Nephron progenitor cell (in vitro differentiated cells): ENCODE data around the gene AMZ2.
"Not testable (repeated sequence)": the region's sequence is repeated elsewhere in the genome, so short reads cannot be mapped to it uniquely, and the experiment has no call there.

ENCODE experiments used
- DNase-seq: peaks from one replicate; pipeline ENCODE4 v3.0.0; 2021
- H3K27ac Mint-ChIP-seq: 2 replicates; pipeline ENCODE4 v1.8.0; 2021; ENCODE audit warnings: mild to moderate bottlenecking, moderate library complexity, mixed read lengths
- H3K27me3 Mint-ChIP-seq: 2 replicates; pipeline ENCODE4 v1.8.0; 2021; ENCODE audit warnings: mild to moderate bottlenecking, low read depth, mixed read lengths; ENCODE audit not compliant: poor library complexity
- H3K36me3 Mint-ChIP-seq: 2 replicates; pipeline ENCODE4 v1.8.0; 2021; ENCODE audit warnings: low read depth, mixed read lengths
- H3K4me1 Mint-ChIP-seq: 2 replicates; pipeline ENCODE4 v1.8.0; 2021; ENCODE audit warnings: mixed read lengths
- H3K4me3 Mint-ChIP-seq: 2 replicates; pipeline ENCODE4 v1.8.0; 2021; ENCODE audit warnings: mild to moderate bottlenecking, moderate library complexity, mixed read lengths
- H3K9me3 Mint-ChIP-seq: 2 replicates; pipeline ENCODE4 v1.8.0; 2021; ENCODE audit warnings: mild to moderate bottlenecking, moderate library complexity, mixed read lengths
- CTCF ChIP-seq: fragments of 200-600 bp; sonication (generic); IDR thresholded peaks from 2 replicates; pipeline ENCODE4 v1.5.0; 2021; ENCODE audit warnings: antibody characterized with exemption

The AMZ2 gene

GRCh38 chr17:68248891-68249290 is 1.0 kb downstream of the AMZ2 start:
- H3K9me3 Mint-ChIP-seq = no peaks in the 10 kb centered on the region
- H3K4me3 Mint-ChIP-seq = peak overlapping the region; percentile 88
- no peak for DNase-seq
- TF ChIP-seq CTCF = no peak
- H3K27me3 Mint-ChIP-seq = no peaks in the 10 kb centered on the region
- H3K27ac Mint-ChIP-seq = no peak overlapping the region
- H3K4me1 Mint-ChIP-seq = peaks cover 17% of the 10 kb centered on the region
- H3K36me3 Mint-ChIP-seq = peaks cover 24% of the 10 kb centered on the region

- peaks cover 29% of the 10 kb centered on the region for H3K36me3 Mint-ChIP-seq
- peak overlapping the region; percentile 88 for H3K4me3 Mint-ChIP-seq
- no peaks in the 10 kb centered on the region for H3K9me3 Mint-ChIP-seq
- H3K4me1 Mint-ChIP-seq = peaks cover 17% of the 10 kb centered on the region
- DNase-seq = no peak
- no peak for TF ChIP-seq CTCF
- H3K27ac Mint-ChIP-seq = no peak overlapping the region
- no peaks in the 10 kb centered on the region for H3K27me3 Mint-ChIP-seq
These were observed 1.5 kb downstream of the AMZ2 start for GRCh38 chr17:68249354-68249765.

GRCh38 chr17:68253426-68253825 is 5.6 kb downstream of the AMZ2 start:
- not testable (repeated sequence) for H3K4me1 Mint-ChIP-seq, H3K27me3 Mint-ChIP-seq, H3K27ac Mint-ChIP-seq, DNase-seq, H3K4me3 Mint-ChIP-seq, H3K9me3 Mint-ChIP-seq
- peaks cover 57% of the 10 kb centered on the region for H3K36me3 Mint-ChIP-seq

- no peaks in the 10 kb centered on the region for H3K9me3 Mint-ChIP-seq
- TF ChIP-seq CTCF = no peak
- H3K36me3 Mint-ChIP-seq = peaks cover 57% of the 10 kb centered on the region
- H3K27ac Mint-ChIP-seq = no peak overlapping the region
- no peak for DNase-seq
- peaks cover 2% of the 10 kb centered on the region for H3K27me3 Mint-ChIP-seq
- peaks cover 15% of the 10 kb centered on the region for H3K4me1 Mint-ChIP-seq
- no peak overlapping the region for H3K4me3 Mint-ChIP-seq
These were observed 7.3 kb downstream of the AMZ2 start for GRCh38 chr17:68255151-68255550.

GRCh38 chr17:68255731-68256538 is 8.1 kb downstream of the AMZ2 start:
- no peak overlapping the region for H3K4me3 Mint-ChIP-seq
- no peak for DNase-seq
- H3K27me3 Mint-ChIP-seq = peaks cover 10% of the 10 kb centered on the region
- H3K27ac Mint-ChIP-seq = no peak overlapping the region
- peaks cover 16% of the 10 kb centered on the region for H3K4me1 Mint-ChIP-seq
- H3K36me3 Mint-ChIP-seq = peaks cover 55% of the 10 kb centered on the region
- no peak for TF ChIP-seq CTCF
- no peaks in the 10 kb centered on the region for H3K9me3 Mint-ChIP-seq

GRCh38 chr17:68256701-68257100 is 8.9 kb downstream of the AMZ2 start:
- not testable (repeated sequence) for DNase-seq, H3K4me3 Mint-ChIP-seq, H3K27ac Mint-ChIP-seq, H3K9me3 Mint-ChIP-seq
- Mint-ChIP-seq H3K27me3 (peaks cover 12% of the 10 kb centered on the region), H3K4me1 (peaks cover 16% of the 10 kb centered on the region), H3K36me3 (peaks cover 48% of the 10 kb centered on the region)

GRCh38 chr17:68257934-68258333 is 10.1 kb downstream of the AMZ2 start:
- Mint-ChIP-seq H3K4me1 (peaks cover 23% of the 10 kb centered on the region), H3K36me3 (peaks cover 38% of the 10 kb centered on the region), H3K27ac (no peak overlapping the region), H3K4me3 (no peak overlapping the region), H3K27me3 (peaks cover 23% of the 10 kb centered on the region), H3K9me3 (no peaks in the 10 kb centered on the region)
- DNase-seq = no peak
- TF ChIP-seq CTCF = no peak

- peak; percentile 48 for DNase-seq
- not testable (repeated sequence) for H3K27ac Mint-ChIP-seq, H3K9me3 Mint-ChIP-seq
- H3K36me3 Mint-ChIP-seq = peaks cover 31% of the 10 kb centered on the region
- peaks cover 23% of the 10 kb centered on the region for H3K27me3 Mint-ChIP-seq
- peak overlapping the region; percentile 54 for H3K4me3 Mint-ChIP-seq
- H3K4me1 Mint-ChIP-seq = peaks cover 24% of the 10 kb centered on the region
These were observed 11.2 kb downstream of the AMZ2 start for GRCh38 chr17:68258890-68259647.

- H3K36me3 Mint-ChIP-seq = peaks cover 28% of the 10 kb centered on the region
- peaks cover 24% of the 10 kb centered on the region for H3K4me1 Mint-ChIP-seq
- H3K27ac Mint-ChIP-seq, DNase-seq, H3K9me3 Mint-ChIP-seq: not testable (repeated sequence)
- peak overlapping the region; percentile 64 for H3K4me3 Mint-ChIP-seq
- H3K27me3 Mint-ChIP-seq = peaks cover 23% of the 10 kb centered on the region
These were observed 11.8 kb downstream of the AMZ2 start for GRCh38 chr17:68259648-68259951.
